Stomach (tissue), 4 donors: ENCODE measurements around the gene COA1.

Source experiments
- EP300 ChIP-seq: sonication (generic); formaldehyde crosslinking; IDR thresholded peaks from one replicate; pipeline ENCODE4 v1.6.1; 2017; ENCODE audit warnings: antibody characterized with exemption
- POLR2AphosphoS5 ChIP-seq, 3 donors: sonication (generic); formaldehyde crosslinking; IDR thresholded peaks; one replicate each; pipeline ENCODE4 v1.6.1; 2016; ENCODE audit warnings: antibody characterized with exemption in 3 of 3
- TF ChIP-seq, protein P1 (sequence below), 7 experiments: fragments of 450-650 bp in 4 of 7; fragments of 200-600 bp in 3 of 7; sonication (generic) in 3 of 7; IDR thresholded peaks; one replicate each; pipeline ENCODE4 v1.5.1; 2016 to 2019; ENCODE audit warnings: antibody characterized with exemption in 7 of 7, control low read depth in 2 of 7, mild to moderate bottlenecking in 1 of 7

- TF ChIP-seq, protein P1, sequence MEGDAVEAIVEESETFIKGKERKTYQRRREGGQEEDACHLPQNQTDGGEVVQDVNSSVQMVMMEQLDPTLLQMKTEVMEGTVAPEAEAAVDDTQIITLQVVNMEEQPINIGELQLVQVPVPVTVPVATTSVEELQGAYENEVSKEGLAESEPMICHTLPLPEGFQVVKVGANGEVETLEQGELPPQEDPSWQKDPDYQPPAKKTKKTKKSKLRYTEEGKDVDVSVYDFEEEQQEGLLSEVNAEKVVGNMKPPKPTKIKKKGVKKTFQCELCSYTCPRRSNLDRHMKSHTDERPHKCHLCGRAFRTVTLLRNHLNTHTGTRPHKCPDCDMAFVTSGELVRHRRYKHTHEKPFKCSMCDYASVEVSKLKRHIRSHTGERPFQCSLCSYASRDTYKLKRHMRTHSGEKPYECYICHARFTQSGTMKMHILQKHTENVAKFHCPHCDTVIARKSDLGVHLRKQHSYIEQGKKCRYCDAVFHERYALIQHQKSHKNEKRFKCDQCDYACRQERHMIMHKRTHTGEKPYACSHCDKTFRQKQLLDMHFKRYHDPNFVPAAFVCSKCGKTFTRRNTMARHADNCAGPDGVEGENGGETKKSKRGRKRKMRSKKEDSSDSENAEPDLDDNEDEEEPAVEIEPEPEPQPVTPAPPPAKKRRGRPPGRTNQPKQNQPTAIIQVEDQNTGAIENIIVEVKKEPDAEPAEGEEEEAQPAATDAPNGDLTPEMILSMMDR (IDR thresholded peaks at IDR 0.05): no peak
- no peak for TF ChIP-seq POLR2AphosphoS5 (IDR thresholded peaks at IDR 0.05)
- no peak for TF ChIP-seq EP300
These were observed 113.7 kb downstream of the COA1 start for GRCh38 chr7:43615558-43616145.
